Measurements from ENCODE around the gene OLIG2.

The OLIG2 gene

GRCh38 chr21:33042812-33043211, 17.1 kb downstream of the OLIG2 start:
- TF ChIP-seq CTCF (IDR thresholded peaks at IDR 0.05; ENCODE audit: insufficient read depth, low read length, missing control alignments): no peak
- ChIA-PET POLR2A (no interaction called here), CTCF (interaction anchor here (1.4 kb wide), 1 partner anchor 49 kb away, joined by 3 read pairs; no protein-coding TSS in a partner anchor)
- H3K4me3 ChIP-seq (ENCODE audit: low read depth, low read length): no peak overlapping the region
- peak; percentile 69 for DNase-seq (ENCODE audit: low read depth, low spot score)

- ChIA-PET POLR2A (no interaction called here), CTCF (no interaction called here)
Observed at GRCh38 chr21:33046455-33046854, 20.7 kb downstream of the OLIG2 start.

GRCh38 chr21:33047231-33047630, 21.5 kb downstream of the OLIG2 start:
- ChIA-PET POLR2A (no interaction called here), CTCF (no interaction called here)
- DNase-seq (ENCODE audit: low read depth, low spot score): no peak
- no peak overlapping the region for H3K4me3 ChIP-seq (ENCODE audit: low read depth, low read length)
- TF ChIP-seq CTCF (IDR thresholded peaks at IDR 0.05; ENCODE audit: insufficient read depth, low read length, missing control alignments): no peak

More at GRCh38 chr21:33046455-33046854, 20.7 kb downstream of the OLIG2 start:
- DNase-seq (ENCODE audit: low read depth, low spot score): no peak
- no peak for TF ChIP-seq CTCF (IDR thresholded peaks at IDR 0.05; ENCODE audit: insufficient read depth, low read length, missing control alignments)
- no peak overlapping the region for H3K4me3 ChIP-seq (ENCODE audit: low read depth, low read length)

- TF ChIP-seq CTCF (IDR thresholded peaks at IDR 0.05; ENCODE audit: insufficient read depth, low read length, missing control alignments): no peak
- ChIA-PET POLR2A (no interaction called here), CTCF (no interaction called here)
- DNase-seq (ENCODE audit: low read depth, low spot score): no peak
- H3K4me3 ChIP-seq (ENCODE audit: low read depth, low read length): no peak overlapping the region
Observed at GRCh38 chr21:33051925-33052324, 26.2 kb downstream of the OLIG2 start.

GRCh38 chr21:33053951-33054350, 28.2 kb downstream of the OLIG2 start:
- ChIA-PET CTCF (interaction anchor here (1.0 kb wide), 1 partner anchor 60 kb away, joined by 3 read pairs; no protein-coding TSS in a partner anchor), POLR2A (no interaction called here)
- H3K4me3 ChIP-seq (ENCODE audit: low read depth, low read length): no peak overlapping the region
- no peak for TF ChIP-seq CTCF (IDR thresholded peaks at IDR 0.05; ENCODE audit: insufficient read depth, low read length, missing control alignments)
- DNase-seq (ENCODE audit: low read depth, low spot score): no peak

GRCh38 chr21:33055991-33056390, 30.3 kb downstream of the OLIG2 start:
- no peak overlapping the region for H3K4me3 ChIP-seq (ENCODE audit: low read depth, low read length)
- ChIA-PET POLR2A (no interaction called here), CTCF (no interaction called here)
- no peak for TF ChIP-seq CTCF (IDR thresholded peaks at IDR 0.05; ENCODE audit: insufficient read depth, low read length, missing control alignments)
- no peak for DNase-seq (ENCODE audit: low read depth, low spot score)

Data from AG04449 (cell line).